AG09309 (cell line): ENCODE measurements around the gene PARD3B.

Experiments used
- DNase-seq: peaks from one replicate; pipeline ENCODE4 v3.0.0-alpha.2; 2010; ENCODE audit warnings: low read depth
- H3K4me3 ChIP-seq: 2 replicates; pipeline ENCODE4 v1.5.1; 2011; ENCODE audit warnings: mild to moderate bottlenecking, low read depth, low read length, moderate library complexity; ENCODE audit not compliant: control insufficient read depth
- CTCF ChIP-seq: IDR thresholded peaks from 2 replicates; pipeline ENCODE4 v1.5.1; 2011; ENCODE audit warnings: mild to moderate bottlenecking, low read depth, low read length, inconsistent platforms; ENCODE audit not compliant: insufficient read depth, control insufficient read depth; ENCODE audit errors: missing control alignments

PARD3B gene

GRCh38 chr2:205128726-205129125, 583.5 kb downstream of the PARD3B start:
- H3K4me3 ChIP-seq: no peak overlapping the region
- no peak for DNase-seq
- TF ChIP-seq CTCF: no peak

- DNase-seq: no peak
- TF ChIP-seq CTCF: no peak
These were observed 584.3 kb downstream of the PARD3B start for GRCh38 chr2:205129531-205129930.

GRCh38 chr2:205130111-205130829, 585.0 kb downstream of the PARD3B start:
- no peak for TF ChIP-seq CTCF
- H3K4me3 ChIP-seq: no peak overlapping the region
- no peak for DNase-seq

More at GRCh38 chr2:205129531-205129930, 584.3 kb downstream of the PARD3B start:
- H3K4me3 ChIP-seq: no peak overlapping the region

GRCh38 chr2:205133544-205133943, 588.3 kb downstream of the PARD3B start:
- DNase-seq: no peak
- TF ChIP-seq CTCF: no peak
- no peak overlapping the region for H3K4me3 ChIP-seq

GRCh38 chr2:205138735-205139134, 593.5 kb downstream of the PARD3B start:
- no peak for TF ChIP-seq CTCF
- no peak for DNase-seq
- no peak overlapping the region for H3K4me3 ChIP-seq

GRCh38 chr2:205139822-205140463, 594.7 kb downstream of the PARD3B start:
- DNase-seq: no peak
- H3K4me3 ChIP-seq: no peak overlapping the region
- TF ChIP-seq CTCF: no peak
